ENCODE results near the gene ABHD8.

ABHD8 gene

DNA sequence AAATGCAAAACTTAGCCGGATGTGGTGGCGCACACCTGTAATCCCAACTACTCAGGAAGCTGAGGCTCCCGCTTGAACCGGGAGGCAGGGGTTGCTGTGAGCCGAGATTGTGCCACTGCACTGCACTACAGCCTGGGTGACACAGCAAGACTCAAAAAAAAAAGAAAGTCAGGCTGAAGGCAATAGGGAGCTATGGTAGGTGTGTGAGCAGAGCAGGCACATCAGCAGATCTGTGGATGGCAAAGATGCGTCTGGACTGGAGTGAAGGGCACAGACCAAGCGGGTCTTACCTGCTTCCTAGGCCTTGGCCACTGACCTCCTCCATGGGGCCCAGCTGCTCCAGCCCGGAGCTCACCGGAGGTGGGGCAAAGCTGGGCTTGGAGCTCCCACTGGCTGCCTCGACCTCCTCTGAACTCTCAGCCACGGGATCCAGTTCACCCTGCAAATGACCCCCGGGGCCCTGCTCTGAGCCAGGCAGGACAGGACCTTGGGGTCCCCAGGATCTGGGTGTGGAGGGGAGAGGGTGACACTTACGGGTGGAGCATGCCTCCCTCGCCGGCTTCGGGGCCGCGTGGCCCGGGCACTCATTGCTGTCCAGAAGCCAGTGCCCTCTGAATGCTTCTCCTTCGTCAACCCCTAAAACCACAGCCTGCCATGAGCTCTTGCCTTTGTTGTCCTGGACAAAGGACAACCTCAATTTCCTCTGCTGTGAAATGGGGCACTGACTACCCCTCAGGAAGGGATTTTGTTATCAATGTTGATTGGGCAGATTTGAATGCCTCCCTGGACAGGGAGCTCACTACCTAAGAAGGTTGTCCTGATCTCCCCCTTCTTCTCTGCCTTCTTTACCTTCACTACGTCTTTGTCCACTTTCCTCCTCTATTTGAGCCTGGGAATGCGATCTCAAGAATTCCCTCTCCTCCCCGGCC lies 39.2 kb downstream of the ABHD8 start:
- no peak for DNase-seq

DNA sequence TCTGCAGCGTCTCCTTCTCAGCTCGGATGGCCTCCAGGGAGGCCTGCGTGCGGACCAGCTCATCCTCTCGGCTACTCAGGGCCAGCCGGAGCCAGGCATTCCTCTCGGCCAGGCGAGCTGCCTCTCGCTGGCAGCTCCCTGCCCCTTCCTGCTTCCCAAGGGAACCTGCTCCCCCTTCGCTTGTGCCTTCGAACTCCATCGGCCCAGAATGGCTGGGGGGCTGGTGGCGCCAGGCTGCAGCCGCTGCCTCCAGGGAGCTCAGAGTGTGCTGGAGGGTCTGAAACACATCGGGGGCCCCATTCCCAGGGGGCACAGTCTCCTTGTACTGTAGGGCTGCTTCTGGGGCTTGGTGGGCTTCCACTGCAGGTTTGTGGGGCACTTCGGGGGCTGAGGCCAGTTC lies 40.7 kb downstream of the ABHD8 start:
- DNase-seq = no peak

DNA sequence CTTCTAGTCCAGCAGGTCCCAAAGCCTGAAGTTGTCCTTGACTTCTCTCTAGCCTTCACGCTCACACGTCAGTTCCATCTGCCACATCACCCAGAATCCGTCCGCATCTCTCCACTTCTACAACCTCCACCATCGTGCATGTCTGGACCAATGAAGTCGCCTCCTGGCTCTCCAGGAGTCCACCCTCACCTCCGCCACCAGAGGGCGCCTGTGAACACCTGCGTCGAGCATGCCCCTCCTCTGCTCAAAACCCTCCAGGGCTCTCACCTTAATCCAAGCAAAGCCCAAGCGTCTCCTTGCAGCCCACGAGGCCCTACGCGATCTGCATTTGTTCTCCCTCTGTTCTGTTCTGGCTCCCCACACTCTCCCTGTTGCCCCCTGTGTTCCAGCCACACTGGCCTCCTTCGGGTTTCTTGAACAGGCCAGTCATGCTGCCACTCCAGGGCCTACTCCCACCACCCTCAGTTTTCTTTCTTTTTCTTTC lies 42.3 kb downstream of the ABHD8 start:
- DNase-seq = peak; percentile 52

DNA sequence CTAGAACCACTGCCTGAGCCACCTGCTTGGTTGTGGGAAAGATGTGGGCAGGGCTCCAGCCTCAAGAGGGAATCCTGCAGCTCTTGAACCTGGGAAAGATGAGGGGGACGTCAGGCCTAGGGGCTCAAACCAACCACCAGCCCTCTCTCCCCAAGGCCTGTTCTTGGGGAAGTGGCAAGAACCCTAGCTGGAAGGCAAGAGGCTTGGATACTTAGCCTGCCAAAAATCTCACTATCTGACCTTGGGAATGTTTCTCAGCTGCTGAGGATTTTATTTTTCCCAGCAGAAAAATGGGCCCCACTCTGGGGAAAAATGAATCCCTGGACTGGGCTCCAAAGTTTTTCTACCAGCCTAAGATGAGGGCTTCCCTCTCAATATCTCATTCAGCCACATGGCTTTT lies 43.3 kb downstream of the ABHD8 start:
- DNase-seq = no peak

DNA sequence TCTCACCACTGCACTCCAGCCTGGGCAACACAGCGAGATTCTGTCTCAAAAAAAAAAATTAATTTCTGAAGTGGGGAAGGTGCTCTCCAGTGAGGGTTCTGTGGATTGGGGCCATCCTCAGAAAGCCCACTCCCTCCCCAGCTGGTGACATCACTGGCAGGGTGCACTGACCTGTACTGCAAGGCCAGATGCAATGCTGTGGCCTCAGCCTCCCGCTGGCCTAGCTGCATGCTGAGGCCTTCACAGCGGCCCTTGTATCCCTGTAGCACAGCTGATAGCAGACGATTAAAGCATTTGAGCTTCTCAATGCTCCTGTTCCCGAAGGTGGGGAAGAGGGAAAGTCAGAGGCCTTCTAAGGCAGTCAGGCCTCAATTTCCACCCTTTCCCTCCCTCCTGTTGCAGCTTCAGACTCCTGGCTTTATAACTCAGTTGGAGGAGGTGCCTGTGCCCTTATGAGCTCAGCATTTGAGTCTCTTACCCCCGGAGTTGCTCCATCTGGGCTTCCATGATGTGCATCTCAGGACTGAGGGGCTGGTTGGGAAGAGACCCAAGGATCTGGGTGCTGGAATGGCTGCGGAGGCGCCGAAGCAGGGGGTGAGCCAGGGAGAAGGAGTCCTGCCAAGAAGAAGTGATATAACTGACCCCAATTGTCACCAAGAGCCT lies 44.0 kb downstream of the ABHD8 start:
- no peak for DNase-seq

DNA sequence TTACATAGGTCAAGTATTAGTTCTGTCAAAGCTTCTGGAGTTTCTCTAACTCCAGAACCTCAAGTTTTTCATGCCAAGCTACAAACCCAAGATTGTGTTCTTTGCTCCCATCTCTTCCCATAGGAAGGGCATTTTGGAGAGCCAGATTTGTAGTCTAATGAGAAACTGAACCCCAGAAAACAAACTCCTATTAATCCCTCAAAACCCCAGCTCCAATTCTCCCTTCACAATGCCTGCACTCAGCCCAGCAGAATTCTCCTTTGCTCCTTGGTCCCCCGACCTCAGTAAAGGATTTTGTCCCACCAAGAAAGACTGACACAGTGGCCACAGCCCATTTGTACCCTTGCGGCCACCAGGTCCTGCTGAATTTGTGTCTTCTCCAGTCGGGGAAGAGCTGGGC lies 47.1 kb downstream of the ABHD8 start:
- DNase-seq = no peak

DNA sequence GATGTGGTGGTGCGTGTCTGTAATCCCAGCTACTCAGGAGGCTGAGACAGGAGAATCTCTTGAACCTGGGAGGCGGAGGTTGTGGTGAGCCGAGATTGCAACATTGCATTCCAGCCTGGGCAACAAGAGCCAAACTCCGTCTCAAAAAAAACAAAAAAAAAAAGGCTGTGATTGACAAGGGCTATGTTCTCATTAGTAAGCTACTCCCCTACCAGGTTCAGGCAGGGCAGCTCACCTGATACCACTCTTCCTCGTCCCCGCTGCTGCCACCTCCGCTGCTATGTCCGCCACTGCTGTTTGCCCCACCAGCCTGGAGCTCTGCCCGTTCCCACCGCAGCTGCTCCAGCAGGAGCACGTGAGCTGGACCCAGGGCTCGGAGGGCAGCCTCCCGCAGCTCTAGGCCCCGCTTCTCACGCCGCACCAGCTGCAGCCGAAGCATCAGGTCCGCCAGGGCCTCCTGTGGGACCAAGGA lies 48.0 kb downstream of the ABHD8 start:
- no peak for DNase-seq

DNA sequence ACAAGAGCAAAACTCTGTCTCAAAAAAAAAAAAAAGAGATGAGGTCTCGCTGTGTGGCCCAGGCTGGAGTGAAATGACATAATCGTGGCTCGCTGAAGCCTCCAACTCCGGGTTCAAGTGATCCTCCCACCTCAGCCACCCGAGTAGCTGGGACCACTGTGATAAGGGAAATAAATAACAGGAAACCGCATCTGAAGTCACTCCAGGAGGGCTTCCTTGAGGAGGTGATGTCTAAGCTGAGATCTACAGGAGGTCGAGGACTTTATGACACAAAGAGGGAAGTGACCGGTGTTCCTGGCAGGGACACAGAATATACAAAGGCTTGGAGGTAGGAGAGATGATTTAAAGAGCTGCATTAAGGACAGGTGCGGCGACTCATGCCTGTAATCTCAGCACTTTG lies 48.6 kb downstream of the ABHD8 start:
- no peak for DNase-seq

DNA sequence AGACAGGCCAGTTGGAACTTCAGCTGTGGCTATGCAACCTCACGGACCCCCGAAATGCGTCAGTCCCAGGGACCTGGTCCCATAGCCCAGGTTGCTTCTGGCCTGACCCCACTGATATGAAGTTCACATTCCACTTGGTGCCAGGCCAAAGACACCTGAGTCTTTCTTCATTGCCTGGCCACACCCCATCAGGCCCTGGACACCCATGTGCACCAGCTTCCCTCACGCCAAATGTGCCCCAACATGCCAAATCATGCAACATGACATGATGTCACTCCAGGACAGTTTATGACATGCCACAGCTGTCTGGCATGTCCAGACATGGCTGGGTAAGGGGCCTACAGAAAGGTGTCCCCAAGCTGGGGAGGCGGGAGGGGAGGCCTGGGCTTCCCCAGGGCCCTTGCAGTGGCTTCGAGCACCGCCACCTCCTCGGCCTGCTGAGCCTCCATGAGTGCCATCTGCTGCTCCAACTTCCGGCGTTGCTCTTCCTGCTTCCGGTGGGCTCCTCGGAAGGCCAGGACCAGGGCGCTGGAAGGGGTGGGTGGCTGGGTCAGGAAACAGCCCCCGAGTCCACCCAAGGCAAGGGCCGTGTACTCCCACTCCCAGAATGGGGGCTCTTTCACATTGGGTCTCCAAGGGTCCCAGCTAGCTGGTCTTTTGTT lies 53.2 kb downstream of the ABHD8 start:
- no peak for DNase-seq

DNA sequence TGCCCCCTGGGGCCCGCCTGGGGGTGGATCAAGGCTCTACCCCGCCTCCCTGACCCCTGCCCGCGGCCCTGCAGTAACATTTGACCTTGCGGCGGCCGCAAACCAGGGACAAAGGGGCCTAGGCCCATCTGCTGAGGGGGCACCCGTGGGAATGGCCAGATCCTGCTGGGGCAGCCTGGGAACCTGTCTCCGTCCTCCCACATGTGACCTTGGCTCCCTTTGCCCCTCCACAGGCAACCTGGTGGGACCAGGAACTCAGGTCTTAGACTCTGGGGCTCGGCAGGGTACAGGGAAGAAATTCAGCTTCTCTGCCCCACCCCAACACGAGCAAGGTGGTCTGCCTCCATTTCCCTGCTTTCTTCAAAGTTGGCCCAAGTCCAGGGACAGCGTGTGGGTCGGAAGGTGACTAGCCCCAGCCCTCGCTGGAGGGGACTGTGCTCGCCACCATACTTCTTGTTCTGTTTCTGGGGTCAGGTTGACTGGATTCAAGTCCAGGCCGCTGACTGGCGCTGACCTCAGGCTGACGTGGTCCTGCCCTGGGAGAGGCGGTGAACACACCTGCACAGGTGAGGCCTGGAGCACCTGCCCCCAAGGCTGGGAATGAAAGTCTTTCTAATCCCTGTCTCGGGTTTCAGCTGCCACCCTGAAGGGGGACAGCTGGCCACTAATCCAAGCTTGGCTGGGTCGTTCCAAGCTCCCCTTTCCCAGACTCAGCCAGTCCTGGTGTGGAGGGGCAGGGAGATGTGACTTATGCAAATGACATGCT lies 55.0 kb downstream of the ABHD8 start:
- DNase-seq = no peak

DNA sequence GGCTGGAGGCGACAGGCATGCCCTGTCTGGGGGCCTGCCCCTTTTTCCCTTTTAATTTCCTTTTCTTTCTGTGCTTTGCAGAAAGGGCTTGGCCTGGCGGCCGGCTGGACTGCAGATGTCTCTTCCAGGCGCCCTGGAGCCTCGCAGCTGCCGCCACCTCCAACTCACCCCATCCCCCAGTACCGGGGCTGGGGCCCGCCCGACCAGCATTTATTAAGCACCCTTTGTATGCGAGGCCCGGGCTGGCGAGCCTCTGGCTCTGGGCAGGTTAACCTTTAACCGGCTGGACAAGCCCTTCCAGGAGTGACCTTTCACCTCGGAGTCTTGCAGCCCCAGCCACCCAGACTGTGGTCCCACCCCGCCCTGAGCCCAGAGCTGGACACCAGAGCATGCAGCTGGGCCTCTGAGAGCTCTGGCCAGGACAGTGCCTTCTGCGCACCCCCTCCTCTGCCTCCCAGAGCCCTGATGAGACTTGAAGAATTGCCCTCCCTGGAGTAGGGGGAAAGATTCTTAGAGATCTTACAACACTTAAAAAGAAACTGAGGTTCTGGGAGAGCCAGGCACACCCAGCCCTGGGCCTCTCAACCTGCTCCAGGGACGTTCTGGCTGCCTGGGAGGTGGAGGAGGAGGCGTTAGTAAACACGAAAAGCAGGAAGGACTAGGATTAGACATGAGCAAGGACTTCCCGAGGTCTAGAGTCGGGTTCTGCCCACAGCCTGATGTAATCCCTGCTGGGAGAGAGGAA lies 56.4 kb downstream of the ABHD8 start:
- DNase-seq = no peak

DNA sequence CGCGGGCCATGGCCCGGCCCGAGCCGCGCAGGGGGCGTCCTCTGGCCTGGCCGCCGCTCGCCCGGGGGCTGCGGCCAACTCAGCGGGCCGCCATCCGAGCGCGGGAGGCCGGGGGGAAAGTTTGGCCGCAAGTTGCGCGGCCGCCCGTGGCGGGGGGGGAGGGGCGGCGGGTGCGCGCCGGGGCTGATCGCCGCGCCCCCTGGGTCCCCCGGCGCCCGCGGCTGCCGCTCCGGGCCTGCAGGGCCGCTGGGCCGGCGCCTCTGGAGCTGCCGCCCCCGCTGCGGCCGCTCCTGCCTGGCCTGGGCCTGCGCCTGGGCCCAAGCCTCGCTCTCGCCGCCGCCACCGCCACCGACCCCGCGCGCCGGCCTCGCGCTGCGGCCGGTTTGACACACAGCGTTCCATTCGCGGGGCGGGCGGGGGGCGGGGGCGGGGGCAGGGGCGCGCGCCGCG lies 57.7 kb downstream of the ABHD8 start, which contains the start of gene NR2F6:
TSS of gene NR2F6 (minus strand) at position 385 of the 450 bp plus-strand sequence. CDS start 699 bp downstream, outside the sequence.
- DNase-seq = no peak

DNA sequence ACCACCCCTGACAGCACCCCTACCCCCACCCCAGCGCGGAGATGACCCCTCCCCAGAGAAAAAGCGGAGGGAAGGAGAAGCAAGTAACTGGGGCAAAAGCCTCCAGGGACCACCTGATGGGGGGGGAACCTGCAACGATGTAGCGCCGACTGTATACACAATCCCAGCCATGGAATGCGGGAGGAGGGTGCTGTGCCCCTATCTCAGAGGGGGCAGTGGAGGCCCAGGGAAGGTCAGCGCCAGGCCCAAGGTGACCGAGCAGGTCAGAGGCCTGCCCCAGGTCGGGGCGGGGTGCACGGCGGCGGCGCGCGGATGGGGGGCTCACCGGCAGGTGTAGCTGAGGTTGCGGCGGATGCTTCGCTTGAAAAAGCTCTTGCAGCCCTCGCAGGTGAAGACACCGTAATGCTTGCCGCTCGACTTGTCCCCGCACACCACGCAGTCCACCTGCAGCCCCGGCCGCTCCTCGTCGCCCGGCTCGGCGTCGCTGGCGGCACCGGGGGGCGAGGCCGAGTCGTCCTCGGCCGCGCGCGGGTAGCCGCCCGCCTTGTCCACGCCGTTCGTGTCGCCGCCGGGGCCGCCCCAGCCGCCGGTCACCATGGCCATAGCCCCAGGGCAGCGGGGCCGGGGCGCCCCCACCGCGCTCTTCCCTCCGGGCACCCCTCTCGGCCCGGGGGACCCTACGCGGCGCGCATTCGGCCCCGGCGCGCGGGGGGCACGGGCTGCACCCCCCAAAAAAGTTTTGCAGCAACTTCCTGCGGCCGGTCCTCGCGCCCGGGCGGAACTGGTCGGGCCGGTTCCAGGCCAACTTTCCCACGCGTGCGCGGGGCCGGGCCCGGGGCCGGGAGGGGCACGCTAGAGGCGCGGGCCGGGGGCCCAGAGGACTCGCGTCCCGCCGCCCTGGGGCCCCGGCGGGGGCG lies 58.3 kb downstream of the ABHD8 start:
- no peak for DNase-seq

DNA sequence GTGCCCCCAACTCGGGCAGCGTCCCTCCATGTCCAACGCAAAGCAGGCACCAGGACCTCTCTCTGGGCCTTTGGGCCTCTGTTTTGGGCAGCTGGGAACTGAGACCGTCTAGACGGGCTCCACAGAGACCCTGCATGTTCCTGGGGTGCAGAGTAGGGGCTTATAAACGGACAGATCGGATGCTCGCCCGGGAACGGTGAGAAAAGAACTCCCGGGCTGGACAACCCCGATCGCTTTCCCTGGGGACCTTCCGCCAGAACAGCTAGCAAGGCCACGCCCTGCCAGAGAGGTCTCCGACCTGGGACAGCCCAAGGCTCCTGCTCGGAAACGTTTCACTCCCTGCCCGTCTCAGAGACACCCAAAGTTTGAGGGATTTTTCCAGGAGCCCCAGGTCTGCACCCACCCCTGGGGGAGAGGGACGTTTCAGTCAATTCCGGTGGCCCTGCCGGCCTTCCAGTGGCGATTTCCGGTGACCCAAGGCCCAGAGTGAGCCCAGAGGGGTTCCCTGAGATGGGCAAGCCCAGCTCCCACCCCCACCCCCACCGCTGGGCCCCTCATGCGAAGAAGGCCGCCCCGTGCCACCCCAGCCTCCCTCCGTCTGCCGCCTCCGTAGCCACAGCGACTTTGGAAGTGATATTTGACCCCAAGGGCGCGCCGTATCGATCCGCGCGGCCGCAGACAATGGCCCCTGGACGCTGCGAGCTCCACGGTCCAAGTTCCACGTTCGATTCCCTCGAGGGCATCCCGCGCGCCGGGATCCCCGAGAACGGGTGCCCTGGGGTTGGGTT lies 59.2 kb downstream of the ABHD8 start:
- no peak for DNase-seq

DNA sequence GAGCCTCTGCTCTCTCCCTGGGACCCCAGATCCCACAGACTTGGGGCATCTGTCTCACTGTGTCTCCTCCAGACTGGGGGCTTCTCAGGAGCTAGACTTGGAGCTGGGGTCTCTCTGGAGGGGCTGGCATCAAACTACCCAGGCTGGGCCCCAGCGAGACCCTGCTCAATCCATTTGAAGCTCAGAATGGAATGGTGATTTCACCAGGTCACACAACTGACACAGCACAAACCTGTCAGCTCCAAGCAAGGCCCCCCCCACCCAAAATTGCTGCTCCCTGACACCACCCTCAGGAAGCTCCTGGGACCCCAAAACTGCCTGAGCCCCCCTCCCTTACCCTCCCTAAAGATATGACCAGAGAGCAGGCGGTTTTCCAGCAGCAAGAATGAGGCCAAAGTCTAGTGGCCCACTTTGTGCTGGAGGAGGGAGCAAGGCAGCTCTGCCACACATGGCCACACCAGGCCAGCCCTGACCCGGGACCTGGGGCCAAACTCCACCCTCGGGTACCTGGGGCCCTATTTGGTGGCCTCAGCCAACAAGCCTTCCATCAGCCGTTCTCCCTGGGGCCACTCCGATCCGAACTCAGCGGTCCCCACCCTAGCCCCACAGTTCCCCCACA lies 59.9 kb downstream of the ABHD8 start:
- DNase-seq = no peak

DNA sequence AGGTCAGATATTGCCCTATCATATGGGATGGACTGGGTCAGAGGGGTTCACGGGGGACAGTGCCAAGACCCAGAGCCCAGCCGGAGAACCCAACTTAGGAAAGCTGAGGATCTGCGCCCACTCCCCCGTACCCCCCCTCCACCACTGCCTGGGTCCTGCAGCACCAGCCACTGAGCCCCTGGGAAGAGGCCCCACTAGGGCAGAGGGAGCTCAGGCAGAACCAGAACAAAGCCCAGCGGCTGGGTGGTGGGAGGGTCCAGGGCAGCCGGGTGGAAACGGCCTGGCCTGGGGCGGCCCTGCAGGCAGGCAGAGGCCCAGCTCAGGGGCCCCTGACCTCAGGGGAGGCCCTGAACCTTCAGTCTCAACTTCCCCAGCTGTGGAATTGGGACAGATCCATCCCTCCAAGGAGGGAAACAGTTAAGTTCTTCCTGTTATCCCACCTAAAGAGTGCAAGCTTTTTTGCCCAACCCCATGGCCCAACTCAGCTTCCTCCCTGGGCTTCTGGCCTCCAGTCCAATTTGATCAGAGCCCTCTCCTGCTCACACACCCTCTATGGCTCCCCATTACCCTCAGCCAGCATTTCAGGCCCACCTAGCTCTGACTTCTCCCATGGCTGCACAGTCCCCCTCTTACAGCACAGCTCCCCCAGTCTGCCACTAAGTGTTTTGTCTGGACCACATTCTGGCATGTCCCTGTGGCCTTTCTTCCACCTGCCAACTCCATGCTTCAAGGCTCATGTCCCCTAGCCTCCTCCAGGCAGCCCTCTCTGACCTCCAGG lies 60.6 kb downstream of the ABHD8 start:
- no peak for DNase-seq

Measured in KG1 (cell line).